Fibroblast of skin of right biceps (primary cell): ENCODE data around the gene CSMD2.

Experiments
- DNase-seq: peaks from one replicate; pipeline ENCODE4 v3.0.0-alpha.2; 2013

CSMD2 gene

DNA sequence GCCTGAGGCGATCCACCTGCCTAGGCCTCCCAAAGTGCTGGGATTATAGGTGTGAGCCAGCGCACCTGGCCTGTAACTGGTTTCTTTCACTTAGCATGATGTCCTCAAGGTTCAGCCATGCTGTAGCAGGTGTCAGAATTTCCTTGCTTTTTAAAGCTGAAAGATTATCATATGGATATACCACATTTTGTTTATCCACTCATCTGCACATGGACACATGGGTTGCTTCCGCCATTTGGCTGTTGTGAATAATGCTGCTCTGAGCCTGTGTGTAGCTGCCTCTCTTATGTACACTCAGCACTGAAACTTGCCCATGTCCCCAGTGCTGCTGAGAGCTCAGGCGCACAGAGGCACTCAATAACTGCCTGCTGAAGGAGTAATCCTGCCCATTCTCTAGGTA, 11.8 kb downstream of the CSMD2 start:
- DNase-seq: no peak

DNA sequence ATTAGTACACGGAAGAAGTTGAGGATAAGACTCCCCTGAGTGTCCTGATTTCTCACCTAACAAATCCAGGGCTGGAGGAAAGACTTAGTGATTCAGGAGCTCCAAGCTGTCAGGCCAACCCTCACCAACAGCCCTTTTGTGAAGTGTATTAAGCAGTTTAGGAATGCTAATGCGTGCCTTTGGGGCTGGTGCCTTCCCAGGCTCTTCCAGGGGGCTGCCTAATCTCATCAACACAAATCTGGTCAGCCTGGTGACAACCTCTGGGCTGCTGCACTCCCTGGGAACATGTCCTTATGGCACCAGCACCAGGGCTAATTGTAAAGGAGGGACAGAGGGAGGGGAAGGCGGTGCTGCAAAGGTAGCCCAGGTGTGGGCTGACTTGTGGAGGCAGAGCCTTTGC, 15.5 kb downstream of the CSMD2 start:
- no peak for DNase-seq

DNA sequence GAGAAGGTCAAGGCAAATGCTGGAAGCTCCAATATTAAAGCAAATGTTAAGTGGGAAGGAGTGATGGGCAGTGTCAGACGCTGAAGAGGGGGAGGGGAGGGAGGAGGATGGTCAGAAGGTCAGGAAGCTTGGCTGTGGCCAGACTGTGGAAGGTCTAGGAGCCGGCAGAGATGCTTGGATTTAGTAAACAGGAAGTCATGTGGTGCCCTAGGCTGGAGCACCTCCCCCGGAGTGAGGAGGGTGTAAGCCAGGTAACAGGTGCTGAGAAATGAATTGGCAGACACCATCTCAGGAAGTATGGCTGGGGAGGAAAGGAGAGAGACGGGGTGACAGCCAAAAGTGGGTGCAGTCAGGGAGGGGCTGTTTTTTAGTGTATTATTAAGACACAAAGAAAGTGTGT, 17.7 kb downstream of the CSMD2 start:
- DNase-seq: no peak

DNA sequence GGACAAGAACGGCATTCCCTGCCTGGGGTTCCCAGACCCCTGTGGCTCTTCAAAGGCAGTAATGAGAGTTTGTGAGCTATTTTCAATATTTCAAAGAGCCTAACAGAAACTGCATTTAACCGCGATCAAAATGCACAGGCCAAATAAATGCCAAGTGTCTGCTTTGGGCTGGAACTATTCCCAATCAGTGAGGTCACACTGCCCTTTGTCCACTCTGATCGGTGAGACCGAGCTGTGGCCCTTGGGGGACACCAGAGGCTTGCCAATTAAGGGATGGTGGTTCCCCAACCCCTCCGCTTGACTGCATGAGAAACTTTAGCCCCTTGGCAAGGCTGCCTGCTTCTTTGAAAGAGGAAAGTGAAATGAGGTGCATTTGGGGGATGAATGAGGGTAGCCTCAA, 20.3 kb downstream of the CSMD2 start:
- no peak for DNase-seq

DNA sequence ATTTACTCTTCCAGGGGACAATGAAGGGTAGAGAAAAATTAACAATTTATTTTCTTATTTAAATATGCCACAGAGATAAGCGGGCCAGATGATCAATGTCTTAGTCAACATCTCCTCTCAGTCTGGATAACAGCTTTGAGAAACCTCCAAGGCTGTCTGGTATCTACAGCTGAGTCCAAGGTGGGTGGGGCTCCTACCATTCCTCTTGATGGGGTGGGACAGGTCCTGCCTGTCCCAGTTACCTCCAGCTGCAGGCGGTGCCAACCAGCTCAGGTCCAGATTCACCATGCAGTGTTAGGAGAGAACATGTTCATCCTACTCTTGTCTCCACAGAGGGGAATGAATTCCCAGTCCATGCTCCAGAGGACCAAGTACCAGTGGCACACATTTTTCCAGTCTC, 21.1 kb downstream of the CSMD2 start:
- no peak for DNase-seq

DNA sequence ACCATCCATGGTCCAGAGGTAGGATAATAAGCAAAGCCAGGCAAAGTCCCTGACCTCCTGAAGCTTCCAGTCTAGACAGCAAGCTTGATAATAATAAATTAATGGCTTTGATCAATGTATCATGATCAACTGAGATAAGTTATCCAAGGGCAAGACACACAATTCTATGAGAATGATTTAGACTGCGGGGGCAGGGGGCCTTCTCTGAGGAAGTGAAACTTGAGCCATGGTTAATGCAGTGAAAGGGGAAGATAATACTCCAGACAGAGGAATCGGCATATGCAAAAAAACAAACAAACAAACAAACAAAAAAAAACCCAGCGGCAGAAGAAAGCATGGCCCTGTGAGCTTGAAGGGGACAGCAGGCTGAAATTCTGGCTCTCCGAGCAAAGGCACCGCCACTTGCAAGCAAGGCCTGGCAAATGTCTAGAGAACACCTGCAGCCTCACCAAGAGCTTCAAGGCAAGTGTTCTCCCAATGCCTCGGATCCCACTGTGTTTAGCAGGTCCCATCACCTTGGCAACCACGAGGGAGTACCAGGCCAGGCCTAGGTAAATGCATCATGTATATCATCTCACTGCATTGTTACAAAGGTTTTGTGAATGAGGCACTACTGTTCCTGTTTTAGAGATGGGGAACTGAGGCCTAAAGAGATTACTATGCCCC, 24.9 kb downstream of the CSMD2 start:
- no peak for DNase-seq

DNA sequence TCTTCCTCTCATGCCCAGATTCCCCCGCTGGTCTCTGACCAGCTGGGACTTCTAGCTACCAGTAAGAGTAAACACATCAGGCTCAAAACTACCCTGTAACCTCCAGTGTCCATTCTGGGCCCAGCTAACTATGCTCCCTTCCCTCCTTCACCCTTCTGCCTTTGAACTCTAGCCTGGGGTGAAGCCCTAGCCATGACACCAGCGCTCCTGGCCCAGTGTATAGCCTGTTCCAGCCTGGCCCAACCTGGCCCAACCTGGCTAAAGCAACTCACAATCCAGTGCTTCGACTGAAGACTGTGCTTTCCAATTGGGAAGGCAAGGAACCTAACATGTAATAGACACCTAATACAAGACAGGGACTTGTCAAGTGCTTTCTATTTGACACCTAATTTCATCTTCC, 27.6 kb downstream of the CSMD2 start:
- DNase-seq: no peak

DNA sequence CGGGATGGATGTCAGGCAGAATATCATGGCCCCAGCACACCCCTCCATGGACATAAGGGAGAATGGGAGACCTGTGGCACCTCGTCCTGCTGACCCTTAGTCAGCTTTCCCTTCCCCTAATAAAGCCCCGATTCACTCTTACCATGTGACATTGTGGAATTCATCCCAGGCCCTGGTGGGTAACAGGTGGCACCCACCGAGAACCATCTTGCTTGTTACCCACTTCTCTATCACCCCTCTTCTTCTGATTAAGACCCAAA, 32.9 kb downstream of the CSMD2 start:
- DNase-seq: no peak

DNA sequence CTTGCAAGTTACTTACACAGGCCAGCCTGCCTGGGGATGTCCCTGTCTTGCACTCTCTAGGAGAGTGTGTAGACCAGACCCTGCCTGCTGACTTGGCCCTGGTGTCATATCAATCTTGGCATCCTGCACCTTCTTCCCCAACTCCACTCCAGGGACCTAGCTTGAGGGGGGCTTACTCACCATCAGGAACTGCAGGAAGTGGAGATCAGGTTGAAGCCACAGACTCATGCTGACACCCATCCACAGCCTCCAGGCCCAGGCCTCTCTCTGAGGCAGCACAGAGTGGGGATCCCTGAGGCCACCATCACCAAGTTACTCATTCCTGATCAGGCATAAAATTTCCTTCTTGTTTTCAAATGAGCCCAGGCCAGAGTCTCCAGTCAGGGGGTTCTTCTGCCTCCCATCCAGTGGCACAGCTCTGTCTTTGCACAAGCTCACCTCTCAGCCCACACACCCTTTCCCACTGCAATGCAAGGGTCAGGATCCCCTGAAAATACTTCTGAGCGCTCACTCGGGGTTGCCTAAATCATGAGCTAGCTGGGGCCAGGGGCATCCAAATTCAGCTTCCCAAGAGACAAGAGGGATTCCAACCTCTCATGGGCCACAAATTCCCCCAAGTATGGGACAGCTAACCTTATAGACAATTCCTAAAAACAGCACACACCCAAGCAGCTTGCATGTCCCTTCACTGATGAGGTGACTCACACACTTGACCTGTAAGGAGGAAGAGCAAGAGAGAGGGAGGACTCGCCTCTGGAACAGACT, 33.5 kb downstream of the CSMD2 start:
- peak; percentile 38 for DNase-seq

DNA sequence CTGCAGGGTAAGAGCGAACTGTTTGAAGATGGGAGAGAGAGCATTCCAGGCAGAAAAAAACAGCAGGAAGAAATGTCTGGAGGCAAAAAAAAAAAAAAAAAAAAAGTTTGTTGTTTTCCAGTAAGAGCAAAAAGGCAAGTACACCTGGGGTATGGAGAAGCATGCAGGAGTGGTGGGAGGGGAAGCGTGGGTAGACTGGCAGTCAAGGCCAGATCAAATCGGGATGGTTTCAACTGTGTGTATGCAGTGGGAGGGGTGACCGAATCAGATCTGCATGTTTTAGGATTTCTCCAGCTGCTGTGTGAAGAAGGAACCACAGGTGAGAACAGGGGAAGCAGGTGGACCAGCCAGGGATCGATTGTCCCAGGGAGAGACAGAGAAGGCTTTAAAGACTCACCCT, 34.7 kb downstream of the CSMD2 start:
- no peak for DNase-seq

DNA sequence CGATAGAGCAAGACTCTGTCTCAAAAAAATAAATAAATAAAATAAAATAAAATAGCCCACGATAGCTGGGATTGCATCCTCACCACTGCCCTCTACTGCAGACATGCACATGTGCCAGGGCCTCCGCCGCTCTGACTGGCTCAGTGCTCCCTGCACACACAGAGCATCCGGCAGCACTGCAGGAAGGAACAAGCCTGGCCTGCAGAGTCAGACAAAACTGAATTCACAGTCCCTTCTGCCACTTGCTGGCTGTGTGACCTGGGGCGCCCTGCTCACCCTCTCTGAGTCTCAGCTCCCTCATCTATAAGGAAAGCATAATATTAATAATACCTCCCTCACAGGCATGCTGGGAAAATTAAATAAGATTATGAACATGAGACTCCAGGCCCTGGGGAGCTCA, 35.4 kb downstream of the CSMD2 start:
- no peak for DNase-seq

DNA sequence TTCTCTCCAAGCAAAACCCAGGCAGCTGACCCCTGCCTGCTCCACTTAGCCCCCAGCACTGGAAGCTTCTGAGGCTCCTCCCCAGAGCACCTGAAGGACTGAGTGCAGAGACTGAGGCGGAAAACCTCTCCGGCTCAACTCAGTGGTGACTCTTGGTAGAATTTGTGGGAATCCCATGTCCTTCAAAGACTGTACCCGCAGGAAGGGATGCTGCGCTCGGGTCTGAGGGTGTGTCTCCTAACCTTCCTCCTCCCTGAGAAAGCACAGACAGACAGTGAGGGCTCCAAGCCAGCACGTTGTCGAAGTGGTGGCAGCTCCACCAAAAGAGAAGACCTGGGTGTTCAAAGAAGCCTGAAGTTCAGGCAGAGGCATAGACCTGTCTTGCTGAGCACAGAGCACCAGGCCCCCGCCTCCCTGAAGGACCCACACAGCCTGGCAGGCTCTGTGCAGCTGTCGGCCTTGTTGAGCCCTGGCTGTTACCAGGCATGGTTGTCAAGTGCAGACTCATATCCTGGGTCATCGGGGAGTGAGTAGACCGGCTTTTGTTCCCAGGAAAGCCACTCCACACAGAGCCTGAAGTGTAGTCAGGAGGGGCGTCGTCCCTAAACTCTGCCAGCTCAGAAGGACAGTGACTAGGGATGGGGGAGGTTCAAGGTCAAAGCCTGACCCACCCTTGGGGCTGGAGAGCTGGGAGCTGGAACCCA, 36.7 kb downstream of the CSMD2 start:
- DNase-seq: no peak

DNA sequence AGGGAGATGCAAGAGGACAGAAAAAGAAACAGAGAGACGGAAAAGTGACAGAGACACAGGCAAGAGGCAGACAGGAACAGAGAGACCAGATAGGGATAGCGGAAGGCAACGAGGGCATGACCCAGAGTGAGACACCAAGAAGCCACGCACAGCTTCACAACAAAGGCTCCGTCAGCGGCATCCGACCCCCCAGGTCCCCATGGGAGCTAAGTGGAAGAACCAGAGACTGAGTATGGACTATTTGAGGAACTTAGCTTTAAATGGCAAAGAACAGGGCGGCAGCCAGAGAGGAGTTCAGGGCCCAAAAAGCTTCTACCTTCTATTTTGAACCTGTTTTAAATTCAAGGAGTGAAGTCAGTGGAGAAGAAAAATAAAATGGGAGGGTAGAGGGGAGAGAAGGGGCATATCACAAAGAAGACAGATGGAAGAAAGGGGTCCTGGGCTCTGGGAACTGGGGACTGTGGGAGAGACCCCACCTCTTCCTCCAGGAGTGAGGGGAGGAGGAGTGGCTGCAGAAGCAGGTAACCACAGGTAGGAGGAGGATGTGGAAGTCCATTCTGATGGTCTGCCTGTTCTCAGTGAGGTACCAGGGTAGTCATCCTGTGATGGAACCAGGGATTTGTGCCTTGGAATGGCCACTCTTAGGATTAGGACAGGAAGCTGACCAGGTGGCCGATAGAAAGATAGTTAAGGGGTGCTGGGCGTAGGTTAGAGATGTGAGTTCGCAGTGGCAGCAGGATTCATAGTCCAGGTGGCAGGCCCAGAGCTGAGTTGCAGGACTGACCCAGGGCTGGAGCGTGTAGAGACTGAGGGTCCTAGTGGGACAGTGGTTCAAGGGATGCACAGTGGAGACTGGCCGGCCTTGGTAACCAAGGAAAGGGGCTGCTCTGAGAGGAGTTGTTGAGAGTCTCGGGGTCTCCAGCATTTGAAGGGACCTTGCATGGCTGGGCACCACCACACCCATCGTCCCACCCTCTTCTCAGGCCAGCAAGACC, 37.7 kb downstream of the CSMD2 start:
- peak; percentile 28 for DNase-seq

DNA sequence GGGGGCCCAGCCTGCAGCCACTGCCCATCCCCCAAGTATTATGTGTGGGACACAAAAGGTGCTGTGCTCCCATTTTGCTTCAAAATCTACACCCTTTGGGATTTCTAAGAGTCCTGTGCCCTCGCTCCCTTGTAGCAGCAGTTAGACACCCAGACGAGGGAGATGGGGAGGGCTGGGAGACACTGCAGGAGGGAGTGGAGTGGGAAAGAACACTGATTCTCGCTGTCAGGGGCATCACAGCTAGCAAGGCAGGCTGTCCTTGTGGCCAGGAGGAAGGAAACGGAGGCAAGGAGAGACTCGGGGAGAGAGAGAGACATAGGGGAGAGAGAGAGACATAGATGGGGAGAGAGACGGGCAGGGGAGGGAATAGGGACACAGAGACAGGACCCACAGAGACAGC, 38.5 kb downstream of the CSMD2 start:
- DNase-seq: no peak

DNA sequence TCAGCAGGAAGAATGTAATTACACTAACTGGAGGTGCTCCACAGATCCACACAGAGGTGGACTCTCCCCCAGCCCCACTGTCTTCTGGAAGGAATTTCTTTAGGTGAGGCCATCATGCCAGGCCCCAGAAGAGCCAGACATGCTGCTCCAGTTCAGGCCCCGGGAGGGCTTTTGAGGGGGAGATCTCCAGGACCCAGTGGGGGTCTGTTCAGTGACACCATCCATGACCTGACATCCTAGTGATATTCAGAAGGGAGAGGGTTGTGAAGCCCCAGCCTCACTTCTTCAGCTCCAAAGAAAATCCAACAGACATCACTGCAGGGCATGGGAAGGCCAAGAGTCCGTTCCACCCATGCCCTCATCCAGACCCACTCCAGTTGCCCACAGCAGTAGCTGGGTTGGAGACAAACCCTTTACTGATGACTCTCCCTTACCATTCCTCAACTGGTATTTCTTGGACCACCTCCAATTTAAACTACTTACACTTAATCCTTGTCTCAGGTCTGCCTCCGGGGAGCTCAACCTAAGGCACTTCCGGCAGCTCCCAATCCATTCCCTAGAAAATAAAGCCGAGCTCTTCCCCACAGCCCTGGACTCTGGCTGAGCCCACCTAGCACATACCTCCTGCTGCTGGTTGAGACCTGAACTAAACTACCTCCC, 39.2 kb downstream of the CSMD2 start:
- DNase-seq: peak; percentile 25

DNA sequence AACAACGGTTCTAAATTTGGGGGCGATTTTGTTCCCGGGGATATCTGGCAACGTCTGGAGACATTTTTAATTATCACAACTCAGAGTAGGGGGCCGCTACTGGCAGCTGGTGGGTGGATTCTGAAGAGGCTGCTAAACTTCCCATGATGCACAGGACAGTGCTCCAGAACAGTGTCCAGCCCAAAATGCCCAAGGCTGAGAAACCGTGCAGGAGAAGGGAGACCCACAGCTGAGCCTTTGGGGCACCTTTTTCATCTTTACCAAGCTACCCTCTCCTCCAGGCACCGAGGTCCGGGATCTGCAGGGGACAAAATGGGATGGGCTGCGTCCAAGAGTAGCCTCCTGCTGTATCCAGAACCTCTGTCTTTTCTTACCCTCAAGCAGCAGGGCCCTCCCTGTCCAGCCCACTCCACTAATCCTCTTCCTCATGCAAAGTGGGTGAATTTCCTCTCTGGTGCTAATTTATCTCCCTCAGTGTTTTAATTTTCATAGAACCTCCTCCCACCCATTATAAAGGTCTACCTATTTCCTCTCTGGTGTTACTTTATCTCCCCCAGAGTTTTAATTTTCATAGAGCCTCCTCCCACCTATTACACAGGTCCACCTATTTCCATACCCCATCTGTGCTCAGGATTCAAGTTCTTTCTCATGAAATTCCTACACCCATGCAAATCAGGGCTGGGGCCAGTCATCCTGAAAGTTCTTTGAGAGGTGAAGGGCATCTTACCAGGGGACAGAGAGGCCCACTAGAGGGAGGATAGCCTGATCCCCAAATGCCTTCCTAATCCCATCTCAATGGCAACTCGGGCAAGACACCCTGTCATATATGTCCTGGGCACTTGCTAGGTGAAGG, 42.7 kb downstream of the CSMD2 start:
- DNase-seq: no peak

DNA sequence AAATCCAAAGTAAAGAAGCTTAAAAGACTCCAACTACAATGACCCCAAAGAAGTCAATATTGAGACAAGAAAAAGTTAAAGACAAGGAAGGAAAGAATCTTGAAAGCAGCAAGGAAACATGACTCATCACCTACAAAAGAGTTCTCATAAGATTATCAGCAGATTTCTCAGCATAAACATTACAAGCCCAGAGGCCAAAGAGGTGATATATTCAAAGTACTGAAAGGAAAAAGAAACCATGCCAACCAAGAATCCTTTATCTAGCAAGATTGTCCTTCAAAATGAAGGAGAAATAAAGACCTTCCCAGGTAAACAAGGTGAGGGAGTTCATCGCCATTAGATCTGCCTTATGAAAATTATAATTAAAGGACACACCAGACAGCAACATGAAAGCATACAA, 49.8 kb downstream of the CSMD2 start:
- DNase-seq: peak; percentile 33

DNA sequence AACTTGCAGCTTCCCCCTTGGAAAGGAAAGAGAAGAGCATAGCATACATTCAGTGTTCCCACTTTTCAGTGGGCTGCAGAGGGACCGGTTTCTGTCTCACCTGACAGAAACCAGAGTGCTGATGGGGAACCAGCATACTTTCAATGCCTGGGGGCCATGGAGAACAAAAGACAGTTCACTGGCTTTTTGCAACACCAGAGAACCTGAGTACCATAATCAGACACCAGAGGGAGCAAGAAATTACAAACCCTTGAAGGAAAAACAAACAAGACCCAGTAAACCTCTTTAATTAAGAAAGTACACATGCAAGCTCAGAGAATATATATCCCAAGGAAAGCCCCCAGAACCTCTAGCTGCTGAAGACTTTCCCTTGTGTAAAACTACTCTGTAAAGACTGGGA, 51.1 kb downstream of the CSMD2 start:
- DNase-seq: no peak

DNA sequence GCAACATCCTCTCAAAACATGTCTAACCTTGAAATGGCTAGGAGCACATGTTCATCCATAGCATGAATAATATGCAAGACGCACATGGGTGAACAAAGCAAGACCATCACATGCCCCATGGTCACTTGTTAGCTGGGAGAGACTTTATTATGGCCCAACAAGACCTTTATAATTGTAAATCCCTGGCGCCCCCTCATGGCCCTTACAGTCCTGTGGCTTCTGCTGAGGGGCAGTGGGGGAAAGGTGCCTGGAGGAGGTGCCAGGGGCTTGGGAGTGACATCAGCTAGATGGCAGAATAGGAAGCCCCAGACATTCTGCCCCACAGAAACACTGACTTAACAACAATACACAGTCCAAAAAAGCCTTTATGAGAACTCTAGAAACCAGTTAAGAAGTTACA, 51.7 kb downstream of the CSMD2 start:
- no peak for DNase-seq

DNA sequence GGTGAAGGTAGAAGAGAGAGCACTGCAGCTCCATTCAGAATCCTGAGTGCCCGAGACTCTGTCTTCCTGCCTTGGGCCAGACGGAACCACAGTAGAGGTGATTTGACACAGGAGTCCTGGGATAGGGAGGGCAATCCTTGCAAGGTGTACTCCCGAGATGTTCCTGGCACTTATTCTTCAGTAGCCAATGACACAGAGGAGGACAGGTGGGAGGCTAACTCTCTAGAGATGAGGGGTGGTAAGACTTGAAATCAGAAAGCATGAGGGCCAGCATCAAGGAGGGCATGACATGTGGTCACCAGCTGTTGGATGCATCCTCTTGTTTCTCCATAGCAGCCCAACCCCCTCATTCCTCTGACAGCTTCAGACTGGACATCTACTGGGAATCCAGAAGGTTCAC, 56.3 kb downstream of the CSMD2 start:
- DNase-seq: no peak

DNA sequence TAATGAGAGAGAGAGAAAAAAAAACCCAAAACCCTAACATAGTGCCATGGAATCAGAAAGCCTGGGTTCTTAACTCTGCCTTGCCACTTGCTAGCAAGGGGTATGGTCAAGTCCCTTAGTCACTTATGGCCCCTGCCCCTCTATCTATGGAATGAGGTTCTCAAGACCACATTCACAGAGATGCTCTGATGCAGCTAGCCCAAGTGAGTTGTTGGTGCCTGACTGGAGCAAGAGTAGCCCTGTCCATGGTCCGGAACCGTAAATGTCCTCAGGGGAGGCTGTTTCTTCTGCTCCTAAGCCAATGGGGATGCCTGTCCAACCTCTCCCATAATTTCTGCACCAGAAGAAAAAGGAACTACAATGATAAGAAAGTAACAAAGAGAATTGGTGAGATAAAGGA, 56.8 kb downstream of the CSMD2 start:
- peak; percentile 12 for DNase-seq

DNA sequence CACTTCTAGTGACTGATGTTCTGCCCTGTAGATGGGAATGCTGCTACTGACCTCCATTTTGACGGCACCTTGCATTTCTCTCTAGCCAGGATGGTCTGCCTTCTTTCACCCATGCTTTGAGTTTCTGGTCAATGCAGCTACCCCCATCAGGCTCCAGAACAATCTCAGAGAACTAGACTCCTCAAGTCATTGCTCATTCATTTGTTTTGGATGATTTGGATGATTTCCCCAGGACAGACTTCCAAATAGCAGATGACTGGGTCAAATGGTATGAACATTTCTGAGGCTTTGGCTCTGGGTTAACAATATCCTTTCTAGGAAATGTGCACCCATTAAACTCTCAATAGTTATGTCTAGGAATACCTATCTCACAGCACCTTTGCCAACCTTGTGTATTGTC, 63.9 kb downstream of the CSMD2 start:
- peak; percentile 92 for DNase-seq
